ENCODE measurements around the gene AFF3. TPM values are rescaled to one million over a fixed set of nuclear protein-coding genes. Genes with fewer than 3 reads are reported as not detected.

Gene AFF3
- polyA plus RNA-seq, 1 donor (not counting 4 experiments of a cell fraction or from before 2014, with no cell fraction given) = not detected

DNA sequence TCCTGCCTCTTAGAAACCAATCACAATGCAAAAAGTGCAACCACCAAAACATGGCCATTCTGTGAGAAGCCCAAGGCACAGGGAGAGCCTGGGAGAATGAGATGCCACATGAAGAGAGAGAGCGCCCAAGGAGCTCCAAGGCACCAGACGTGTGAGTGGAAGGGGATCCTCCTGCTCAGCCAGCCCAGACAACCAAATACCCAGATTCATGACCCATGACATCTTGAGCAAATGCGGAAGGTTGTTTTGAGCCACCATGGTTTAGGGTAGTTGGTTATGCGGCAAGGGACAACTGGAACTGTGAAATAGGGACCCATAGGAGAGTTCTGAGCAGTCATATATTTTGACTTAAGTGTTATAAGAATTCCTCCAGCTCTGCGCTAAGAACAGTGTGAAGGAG is 7.0 kb downstream of the AFF3 start:
- no peak overlapping the region for H3K4me3 ChIP-seq (ENCODE audit: control insufficient read depth in 2 of 3, extremely low read depth in 1 of 3, insufficient read depth in 2 of 3, low read depth in 1 of 3, low read length in 3 of 3)
- H2AFZ ChIP-seq (ENCODE audit: control insufficient read depth, low read length) = no peak overlapping the region
- dilution Hi-C loops (cut with MboI; ENCODE audit: extremely low pct_ligation_motif_present, low sequenced_read_pairs) = no loop called here
- no peaks in the 10 kb centered on the region for H3K36me3 ChIP-seq (ENCODE audit: control insufficient read depth in 2 of 2, extremely low read depth in 1 of 2, insufficient read depth in 2 of 2, low read length in 2 of 2)
- H3K4me2 ChIP-seq (ENCODE audit: control insufficient read depth, extremely low read depth, insufficient read depth, low read depth, low read length) = no peak overlapping the region
- H3K27me3 ChIP-seq (ENCODE audit: control insufficient read depth, extremely low read depth, insufficient read depth, low read length) = no peaks in the 10 kb centered on the region
- TF ChIP-seq, protein P1, sequence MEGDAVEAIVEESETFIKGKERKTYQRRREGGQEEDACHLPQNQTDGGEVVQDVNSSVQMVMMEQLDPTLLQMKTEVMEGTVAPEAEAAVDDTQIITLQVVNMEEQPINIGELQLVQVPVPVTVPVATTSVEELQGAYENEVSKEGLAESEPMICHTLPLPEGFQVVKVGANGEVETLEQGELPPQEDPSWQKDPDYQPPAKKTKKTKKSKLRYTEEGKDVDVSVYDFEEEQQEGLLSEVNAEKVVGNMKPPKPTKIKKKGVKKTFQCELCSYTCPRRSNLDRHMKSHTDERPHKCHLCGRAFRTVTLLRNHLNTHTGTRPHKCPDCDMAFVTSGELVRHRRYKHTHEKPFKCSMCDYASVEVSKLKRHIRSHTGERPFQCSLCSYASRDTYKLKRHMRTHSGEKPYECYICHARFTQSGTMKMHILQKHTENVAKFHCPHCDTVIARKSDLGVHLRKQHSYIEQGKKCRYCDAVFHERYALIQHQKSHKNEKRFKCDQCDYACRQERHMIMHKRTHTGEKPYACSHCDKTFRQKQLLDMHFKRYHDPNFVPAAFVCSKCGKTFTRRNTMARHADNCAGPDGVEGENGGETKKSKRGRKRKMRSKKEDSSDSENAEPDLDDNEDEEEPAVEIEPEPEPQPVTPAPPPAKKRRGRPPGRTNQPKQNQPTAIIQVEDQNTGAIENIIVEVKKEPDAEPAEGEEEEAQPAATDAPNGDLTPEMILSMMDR (optimal IDR thresholded peaks at IDR 0.05 in 1 of 3, IDR thresholded peaks at IDR 0.05 in 1 of 3, conservative IDR thresholded peaks at IDR 0.05 in 1 of 3; ENCODE audit: extremely low read depth in 1 of 3, insufficient read depth in 2 of 3, low read length in 3 of 3) = no peak
- TF ChIP-seq EZH2 (IDR thresholded peaks at IDR 0.05; ENCODE audit: low read length) = no peak
- no peak overlapping the region for H3K9ac ChIP-seq (ENCODE audit: control insufficient read depth, extremely low read depth, insufficient read depth, low read length)
- no peak overlapping the region for H3K27ac ChIP-seq (ENCODE audit: control insufficient read depth, insufficient read depth, low read length)
- no peaks in the 10 kb centered on the region for H3K9me1 ChIP-seq (ENCODE audit: control insufficient read depth, extremely low read depth, insufficient read depth, low read length)
- no peaks in the 10 kb centered on the region for H3K4me1 ChIP-seq (ENCODE audit: control insufficient read depth, extremely low read depth, insufficient read depth, low read length)
- FAIRE-seq (no peak), DNase-seq (ENCODE audit: low read depth, low spot score) (no peak)
- H4K20me1 ChIP-seq (ENCODE audit: control insufficient read depth, extremely low read depth, insufficient read depth, low read length) = no peaks in the 10 kb centered on the region
- H3K9me3 ChIP-seq (ENCODE audit: control insufficient read depth, low read depth, low read length) = no peaks in the 10 kb centered on the region
- H3K79me2 ChIP-seq (ENCODE audit: control insufficient read depth, insufficient read depth, low read length) = no peaks in the 10 kb centered on the region

DNA sequence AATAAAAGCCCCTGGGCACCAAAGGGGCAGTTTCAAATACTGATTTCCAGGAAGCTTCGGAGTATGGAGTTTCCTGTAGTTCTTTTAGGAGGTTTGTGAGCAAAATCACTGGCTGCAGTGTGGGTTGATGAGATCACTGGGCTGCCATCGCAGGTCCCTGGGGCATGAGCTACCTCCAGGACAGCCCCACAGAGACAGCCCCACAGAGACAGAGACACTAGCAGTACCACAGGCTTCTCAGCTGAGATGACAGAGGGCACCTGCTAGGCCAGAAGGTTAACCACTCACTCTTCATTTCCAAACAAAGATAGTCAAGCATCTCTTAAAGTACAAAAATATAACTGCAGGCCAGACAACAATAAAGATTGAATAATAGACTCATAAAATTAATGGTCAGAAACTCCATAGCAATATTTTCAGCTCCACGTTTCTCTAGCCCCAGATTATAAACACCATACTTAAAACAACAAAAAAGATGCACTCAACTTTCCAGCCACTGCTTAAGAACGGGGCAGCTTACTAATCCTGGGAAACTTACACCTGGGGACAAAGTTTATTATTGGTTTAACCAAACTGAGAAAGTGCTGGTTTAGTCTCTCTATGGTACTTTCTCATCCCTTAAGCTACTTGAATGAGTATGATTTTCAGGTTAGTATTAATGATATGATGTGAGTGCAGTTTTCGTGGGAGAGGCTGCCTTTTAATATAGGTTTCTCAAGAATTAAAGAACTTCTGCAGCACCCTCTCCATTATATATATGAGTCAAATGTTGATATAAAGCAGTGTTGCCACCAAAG is 11.6 kb downstream of the AFF3 start:
- H3K36me3 ChIP-seq (ENCODE audit: control insufficient read depth in 2 of 2, extremely low read depth in 1 of 2, insufficient read depth in 2 of 2, low read length in 2 of 2) = no peaks in the 10 kb centered on the region
- H4K20me1 ChIP-seq (ENCODE audit: control insufficient read depth, extremely low read depth, insufficient read depth, low read length) = no peaks in the 10 kb centered on the region
- dilution Hi-C loops (cut with MboI; ENCODE audit: extremely low pct_ligation_motif_present, low sequenced_read_pairs) = no loop called here
- no peaks in the 10 kb centered on the region for H3K27me3 ChIP-seq (ENCODE audit: control insufficient read depth, extremely low read depth, insufficient read depth, low read length)
- no peak overlapping the region for H3K4me2 ChIP-seq (ENCODE audit: control insufficient read depth, extremely low read depth, insufficient read depth, low read depth, low read length)
- H2AFZ ChIP-seq (ENCODE audit: control insufficient read depth, low read length) = no peak overlapping the region
- no peak for DNase-seq (ENCODE audit: low read depth, low spot score)
- H3K79me2 ChIP-seq (ENCODE audit: control insufficient read depth, insufficient read depth, low read length) = no peaks in the 10 kb centered on the region
- no peak overlapping the region for H3K9ac ChIP-seq (ENCODE audit: control insufficient read depth, extremely low read depth, insufficient read depth, low read length)
- no peak overlapping the region for H3K27ac ChIP-seq (ENCODE audit: control insufficient read depth, insufficient read depth, low read length)
- H3K9me1 ChIP-seq (ENCODE audit: control insufficient read depth, extremely low read depth, insufficient read depth, low read length) = no peaks in the 10 kb centered on the region
- H3K9me3 ChIP-seq (ENCODE audit: control insufficient read depth, low read depth, low read length) = no peaks in the 10 kb centered on the region
- TF ChIP-seq, protein P1 (optimal IDR thresholded peaks at IDR 0.05 in 1 of 3, IDR thresholded peaks at IDR 0.05 in 1 of 3, conservative IDR thresholded peaks at IDR 0.05 in 1 of 3; ENCODE audit: extremely low read depth in 1 of 3, insufficient read depth in 2 of 3, low read length in 3 of 3) = no peak
- TF ChIP-seq EZH2 (IDR thresholded peaks at IDR 0.05; ENCODE audit: low read length) = no peak
- no peak for FAIRE-seq
- no peak overlapping the region for H3K4me3 ChIP-seq (ENCODE audit: control insufficient read depth in 2 of 3, extremely low read depth in 1 of 3, insufficient read depth in 2 of 3, low read depth in 1 of 3, low read length in 3 of 3)
- no peaks in the 10 kb centered on the region for H3K4me1 ChIP-seq (ENCODE audit: control insufficient read depth, extremely low read depth, insufficient read depth, low read length)

All from keratinocyte (primary cell).